KG1 (cell line): ENCODE data around the gene NR1H4.
"Not testable (repeated sequence)": the region's sequence is repeated elsewhere in the genome, so short reads cannot be mapped to it uniquely, and the experiment has no call there.

Experiments used
- DNase-seq: peaks from one replicate; lab custom pipeline; 2025; lab: John Stamatoyannopoulos, UW

Gene NR1H4

DNA sequence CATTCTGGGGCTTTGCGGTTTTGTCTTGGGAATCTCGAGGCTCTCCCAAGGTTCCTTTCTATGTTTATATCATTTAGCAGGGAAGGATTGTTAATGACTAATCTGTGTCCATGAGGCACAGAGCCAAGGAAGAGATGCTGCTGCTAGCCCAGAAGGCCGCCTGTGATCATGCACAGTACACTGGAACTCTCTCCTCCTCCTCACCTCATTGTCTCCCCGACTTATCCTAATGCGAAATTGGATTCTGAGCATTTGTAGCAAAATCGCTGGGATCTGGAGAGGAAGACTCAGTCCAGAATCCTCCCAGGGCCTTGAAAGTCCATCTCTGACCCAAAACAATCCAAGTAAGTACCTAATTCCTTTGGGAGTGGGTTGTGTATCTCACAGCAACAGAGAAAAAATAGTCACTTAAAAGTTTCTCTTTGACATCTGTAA, at the start of gene NR1H4:
NR1H4 (plus strand) TSS at position 151 of the 435 bp plus-strand sequence. CDS start 19,458 bp downstream, outside the sequence.
- no peak for DNase-seq

DNA sequence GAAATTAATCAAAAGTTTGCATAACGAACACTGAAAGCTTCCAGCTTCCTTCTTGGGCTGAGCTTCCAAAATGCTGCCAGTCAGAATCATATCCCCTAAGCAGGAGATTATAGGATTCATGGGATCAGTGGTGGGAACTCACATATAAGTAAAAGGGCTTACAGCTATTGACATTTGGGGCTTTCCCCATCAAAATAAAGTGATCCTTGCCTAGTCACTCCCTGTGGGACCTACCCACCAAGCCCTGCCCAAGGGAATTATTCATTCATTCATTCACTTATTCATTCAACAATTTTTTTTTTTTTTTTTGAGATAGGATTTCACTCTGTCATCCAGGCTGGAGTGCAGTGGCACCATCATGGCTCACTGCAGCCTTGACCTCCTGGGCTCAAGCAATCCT, 47.5 kb upstream of the NR1H4 start:
- no peak for DNase-seq

DNA sequence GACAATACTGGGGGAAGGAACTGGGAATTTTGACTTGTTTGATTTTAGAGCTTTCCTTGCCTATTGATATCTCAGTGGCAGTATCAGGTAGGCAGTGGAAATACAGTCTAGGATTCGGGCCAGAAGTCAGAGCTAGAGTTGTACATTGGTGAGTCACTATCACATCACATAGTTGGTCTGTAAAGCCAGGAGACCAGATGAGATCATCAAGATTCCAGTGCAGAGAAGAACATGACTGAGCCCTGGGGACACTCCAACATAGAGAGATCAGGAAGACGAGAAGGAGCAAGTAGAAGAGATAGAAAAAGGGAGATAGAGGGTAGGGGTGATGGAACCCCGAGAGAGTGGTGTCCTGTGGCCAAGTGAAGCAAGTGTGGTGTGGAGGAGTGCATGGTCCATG, 46.6 kb upstream of the NR1H4 start:
- no peak for DNase-seq

DNA sequence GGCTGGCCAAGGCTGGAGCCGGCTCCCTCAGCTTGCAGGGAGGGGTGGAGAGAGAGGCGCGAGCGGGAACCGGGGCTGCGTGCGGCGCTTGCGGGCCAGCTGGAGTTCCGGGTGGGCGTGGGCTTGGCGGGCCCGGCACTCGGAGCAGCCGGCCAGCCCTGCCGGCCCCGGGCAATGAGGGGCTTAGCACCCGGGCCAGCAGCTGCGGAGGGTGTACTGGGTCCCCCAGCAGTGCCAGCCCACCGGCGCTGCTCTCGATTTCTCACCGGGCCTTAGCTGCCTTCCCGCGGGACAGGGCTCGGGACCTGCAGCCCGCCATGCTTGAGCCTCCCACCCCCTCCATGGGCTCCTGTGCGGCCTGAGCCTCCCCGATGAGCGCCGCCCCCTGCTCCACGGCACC, 43.4 kb upstream of the NR1H4 start:
- not testable (repeated sequence) for DNase-seq

DNA sequence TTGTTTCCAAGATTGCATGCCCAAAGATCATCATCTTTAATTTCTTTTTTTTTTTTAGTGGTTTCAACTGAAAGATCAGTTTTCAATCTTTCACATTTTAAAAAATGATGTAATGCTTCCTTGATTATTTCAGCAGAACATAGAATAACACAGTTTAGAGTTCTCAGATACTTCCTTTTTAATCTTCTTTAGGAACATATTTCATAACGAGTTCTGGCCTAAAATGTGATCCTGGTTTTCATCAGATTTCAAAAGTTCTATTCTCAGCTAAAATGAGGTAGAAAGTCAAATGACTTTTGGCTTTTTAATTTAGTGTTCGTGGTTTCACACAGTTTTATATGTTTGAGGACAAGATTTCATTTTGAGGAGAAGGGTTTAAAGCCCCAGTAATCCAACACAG, 40.0 kb upstream of the NR1H4 start:
- no peak for DNase-seq

DNA sequence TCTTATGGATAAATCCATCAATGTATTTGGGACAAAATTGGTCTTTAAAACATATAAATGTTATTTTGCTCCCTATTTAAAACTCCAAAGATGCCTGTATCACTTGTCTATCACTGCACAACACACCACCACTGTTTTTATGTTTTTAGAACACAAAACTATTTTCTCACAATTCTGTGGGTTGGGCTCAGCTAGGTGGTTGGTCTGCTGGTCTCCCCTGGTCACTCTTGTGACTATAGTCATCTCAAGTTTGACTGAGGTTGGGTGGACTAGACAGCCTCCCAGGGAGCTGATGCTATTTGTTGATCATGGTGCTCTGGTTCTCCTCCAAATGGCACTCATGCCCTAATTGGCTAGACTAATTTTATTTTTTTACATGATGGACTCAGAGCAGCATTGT, 39.5 kb upstream of the NR1H4 start:
- DNase-seq = no peak

DNA sequence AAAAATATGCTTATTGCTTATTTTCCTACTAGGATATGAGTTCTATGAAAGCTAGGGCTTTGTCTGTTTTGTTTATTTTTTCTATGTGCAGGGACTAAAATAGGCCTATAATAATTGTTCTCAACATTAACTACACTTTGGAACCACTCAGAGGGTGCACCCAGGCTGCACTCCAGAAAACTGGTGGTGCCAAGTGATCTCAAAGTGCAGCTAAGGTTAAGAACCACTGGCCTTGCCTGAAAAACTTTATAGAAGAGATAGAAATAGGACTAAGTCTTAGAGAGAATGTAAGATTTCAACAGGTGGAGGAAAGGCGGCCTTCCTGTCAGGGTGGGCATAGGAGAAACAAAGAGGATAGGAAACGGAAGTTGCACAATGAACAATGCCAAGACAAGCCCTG, 37.7 kb upstream of the NR1H4 start:
- DNase-seq = no peak

DNA sequence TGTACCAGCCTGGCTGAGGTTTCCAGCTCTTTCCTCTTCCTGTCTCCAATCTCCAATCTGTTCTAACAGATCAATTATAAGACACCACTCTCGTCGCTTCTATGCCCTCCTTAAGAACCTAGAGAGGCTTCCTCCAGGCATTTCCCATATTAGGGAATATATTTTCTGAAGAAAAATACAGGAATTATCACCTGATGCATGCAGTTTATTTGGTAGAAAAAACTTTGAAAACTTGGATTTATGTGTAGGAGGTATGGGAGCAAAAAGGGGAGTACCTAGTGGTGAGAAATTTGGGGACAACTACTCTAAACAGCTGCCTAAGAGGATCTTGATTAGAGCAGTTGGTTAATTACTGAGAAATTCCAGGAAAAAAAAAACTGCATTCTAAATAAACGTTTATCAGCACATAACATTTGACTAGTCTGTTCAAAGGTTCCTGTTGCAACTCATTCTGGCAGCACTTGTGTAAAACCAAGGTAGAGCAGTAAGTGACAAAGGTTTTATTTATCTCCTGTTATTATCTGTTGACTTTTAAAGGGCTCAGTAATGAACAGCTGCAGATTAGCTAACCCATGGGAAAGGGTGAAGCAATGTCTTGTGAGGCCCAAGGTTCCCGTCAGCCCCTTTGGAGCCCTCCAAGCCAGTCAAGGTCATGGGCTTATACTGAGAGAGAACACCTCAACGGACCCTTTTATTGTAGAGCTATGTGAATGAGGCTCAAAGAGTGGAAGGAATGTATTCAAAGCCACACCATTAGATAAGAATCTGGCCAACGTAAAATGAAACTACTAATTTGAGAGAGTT, 36.4 kb upstream of the NR1H4 start:
- DNase-seq = no peak

DNA sequence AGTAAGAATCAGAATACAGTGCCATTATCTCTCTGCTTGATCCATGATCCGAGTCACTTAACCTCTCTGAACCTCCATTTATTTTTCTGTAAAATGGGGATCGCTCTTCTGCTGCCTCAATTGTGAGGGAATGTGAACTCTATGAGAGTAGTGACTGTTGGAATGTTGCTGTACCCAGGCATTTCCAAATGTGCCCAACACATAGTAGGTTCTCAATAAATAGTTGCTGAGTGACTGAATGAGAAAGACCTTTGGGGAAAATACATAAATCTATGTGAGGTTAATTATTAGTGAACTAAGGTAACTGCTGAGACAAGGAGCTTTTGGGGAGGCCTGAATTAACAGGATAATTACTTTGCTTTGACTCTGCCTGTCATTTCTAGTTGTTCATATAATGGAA, 33.9 kb upstream of the NR1H4 start:
- no peak for DNase-seq

DNA sequence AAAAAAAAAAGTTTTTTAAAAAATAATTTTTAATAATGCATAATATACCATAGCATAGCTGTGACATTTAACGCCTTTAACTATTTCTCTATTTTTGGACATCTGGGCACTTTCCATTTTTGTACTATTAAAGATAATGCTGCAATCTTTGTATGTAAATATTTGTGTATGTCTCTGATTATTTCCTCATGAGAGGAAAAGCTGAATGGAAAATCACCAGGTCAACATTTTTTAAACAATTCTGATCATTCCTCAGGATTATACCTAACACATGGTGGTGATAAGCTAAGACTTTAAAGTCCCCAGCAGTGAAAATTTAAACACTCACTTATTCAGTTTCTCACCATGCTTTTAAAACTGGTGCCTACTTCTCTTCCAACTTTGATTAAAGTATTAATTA, 31.3 kb upstream of the NR1H4 start:
- no peak for DNase-seq

DNA sequence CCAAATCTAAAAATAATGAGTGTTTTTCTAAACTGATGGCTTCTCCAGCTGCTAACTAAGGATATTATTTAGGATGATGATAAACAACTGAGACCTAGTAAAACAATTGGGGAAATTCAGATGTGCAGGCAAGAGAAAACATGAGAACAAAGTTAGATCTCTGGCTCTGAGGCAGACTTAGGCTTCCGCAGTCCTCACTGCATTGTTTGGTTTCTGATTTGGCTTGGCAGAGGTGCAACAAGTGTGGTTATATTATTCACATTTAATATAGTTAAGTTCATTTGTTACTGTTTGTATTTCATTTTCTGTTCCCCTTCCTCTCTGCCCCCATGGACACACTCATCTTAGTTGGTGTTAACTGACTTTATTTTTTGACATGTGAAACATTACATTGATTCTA, 30.2 kb upstream of the NR1H4 start:
- DNase-seq = no peak

DNA sequence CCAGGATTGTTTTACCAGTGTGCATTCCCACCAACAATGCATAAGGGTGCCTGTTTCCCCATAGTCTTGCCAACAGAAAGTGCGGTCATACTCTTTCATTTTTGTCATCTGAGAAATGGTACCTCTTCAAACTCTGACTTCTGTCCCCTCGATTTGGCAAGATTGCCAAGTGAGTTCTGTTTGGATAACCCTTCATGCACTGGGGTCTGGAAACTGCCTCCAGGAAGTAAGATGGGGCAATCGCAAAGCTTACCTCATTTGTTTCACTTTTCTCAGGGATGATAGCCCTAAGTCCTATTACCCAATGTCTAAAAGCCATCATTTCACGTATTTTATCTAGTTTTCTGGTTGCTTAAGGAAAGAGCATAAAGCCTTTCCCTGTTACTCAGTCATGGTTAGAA, 28.6 kb upstream of the NR1H4 start:
- DNase-seq = no peak

DNA sequence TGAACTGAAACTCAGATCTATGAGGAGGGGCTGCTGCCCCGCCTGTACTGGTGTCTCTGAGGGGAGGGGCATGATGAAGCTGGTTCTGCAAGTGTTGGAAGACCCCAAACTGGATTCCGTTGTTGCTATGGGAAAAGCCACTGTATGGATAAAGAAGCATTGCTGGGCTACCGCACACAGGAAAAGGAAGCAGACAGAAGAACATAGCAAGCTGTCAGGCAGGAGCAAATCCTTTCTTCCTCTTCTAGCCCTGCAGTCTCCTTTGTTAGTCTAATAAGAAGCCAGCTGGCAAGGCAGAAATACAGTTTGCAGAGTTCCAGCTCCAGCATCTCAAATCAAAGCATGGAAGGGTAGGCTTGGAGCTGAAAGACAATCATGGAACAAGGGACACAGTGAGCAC, 26.3 kb upstream of the NR1H4 start:
- DNase-seq = no peak

DNA sequence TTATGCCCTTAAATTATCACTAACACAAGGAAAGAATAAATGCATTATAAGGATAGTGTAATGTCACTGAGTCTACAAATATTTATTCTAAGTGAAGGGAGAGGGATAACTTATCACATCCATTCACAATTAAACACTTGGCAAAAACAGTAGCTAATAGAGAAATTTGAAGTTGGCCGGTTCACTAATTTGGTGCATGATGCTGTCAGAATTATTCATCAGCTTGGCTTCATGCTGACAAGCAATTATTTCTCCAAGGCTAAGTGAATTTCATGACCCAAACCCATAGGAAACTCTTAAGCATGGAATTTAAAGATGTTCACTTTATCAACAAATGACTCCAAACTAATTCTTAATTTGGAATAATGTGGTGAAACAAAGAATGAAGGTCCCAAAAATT, 25.0 kb upstream of the NR1H4 start:
- DNase-seq = no peak

DNA sequence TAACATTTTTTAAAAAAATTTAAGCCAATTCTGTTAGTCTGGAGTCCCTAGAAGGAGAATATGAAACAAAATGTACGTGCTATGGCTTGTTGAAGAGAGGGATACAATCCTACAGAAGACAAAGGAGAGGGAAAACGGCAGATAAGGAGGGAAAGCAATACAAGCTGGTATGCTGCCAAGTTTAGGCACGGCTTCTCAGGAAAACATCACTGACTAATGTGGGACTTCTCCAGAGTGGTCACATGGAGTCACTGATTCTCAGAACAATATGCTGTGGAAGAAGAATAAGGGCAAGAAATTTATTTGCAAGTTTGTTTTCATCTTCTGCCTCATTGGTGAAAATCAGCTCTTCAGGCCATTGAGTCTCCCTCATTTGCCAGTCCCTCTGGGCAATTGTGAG, 22.9 kb upstream of the NR1H4 start:
- no peak for DNase-seq

DNA sequence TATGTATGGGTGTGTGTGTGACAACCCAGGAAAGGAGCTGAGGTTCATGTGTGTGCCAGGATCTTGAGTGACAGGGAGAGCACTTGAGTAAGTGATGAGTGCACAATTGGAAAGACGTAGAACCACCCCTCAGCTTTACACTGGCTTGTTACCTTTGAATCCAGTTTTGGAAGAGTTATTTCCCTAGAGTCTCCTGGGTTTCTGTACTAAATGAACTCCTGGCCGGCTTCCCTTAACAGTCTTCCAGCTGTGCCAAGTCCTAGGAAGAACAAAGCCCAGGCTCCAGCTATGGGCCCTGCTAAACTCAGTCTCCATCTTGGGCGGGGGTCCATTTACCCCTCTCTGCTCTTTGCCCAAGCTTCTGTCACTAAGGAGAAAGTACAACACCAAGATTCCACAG, 19.7 kb upstream of the NR1H4 start:
- no peak for DNase-seq

DNA sequence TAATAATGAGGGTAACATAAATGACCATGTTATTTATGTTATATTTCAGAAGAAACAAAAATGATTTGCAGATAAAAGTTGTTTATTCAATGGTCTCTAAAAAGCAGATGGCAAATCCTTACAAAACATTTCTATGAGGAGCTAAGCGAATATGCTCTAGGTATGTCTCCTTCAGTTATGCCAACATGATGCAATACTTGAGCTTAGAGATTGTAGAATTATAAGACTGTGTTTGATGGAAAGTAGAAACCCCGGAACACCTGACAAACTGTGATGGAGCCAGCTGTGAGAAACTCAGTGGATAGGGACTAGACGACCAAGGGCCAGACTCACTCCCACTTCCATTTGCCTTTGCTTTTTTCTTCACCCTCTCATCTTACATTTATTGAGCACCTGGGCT, 17.8 kb upstream of the NR1H4 start:
- no peak for DNase-seq

DNA sequence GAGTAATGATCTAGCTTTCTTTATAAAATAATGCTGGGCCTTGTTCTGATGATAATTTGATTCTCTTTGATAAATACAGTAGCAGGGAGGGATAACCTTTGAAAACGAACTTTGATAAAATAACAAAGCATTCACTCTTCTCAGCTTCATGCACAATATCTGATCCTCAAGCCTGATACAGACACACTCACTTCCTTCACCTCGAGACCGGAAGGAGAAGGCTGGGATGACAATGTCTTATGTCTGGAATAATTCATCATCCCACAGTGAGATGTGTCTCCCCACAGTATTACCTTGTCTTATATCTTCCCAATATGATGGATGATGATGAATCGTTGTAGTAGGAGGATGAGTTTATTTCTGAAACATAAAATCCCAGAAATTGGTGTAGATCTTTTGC, 15.5 kb upstream of the NR1H4 start:
- no peak for DNase-seq

DNA sequence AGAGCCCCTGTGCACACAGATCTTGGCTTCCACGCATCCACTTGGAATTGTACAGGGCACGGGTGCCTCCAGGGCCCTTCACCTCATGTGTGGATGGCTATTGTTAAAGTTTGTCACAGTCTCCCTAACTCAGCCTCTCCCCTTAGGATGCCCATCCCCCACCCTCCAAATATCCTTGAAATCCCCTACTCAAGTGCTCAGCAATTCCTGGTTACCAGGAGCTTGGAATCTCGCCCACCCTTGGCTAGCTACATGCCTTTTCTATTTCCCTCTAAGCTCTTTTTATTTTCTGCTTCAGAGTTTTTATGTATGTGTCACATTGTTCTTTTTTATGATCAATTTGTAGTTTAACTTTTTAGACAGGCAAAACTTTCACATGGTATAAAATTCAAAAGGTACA, 13.0 kb upstream of the NR1H4 start:
- no peak for DNase-seq

DNA sequence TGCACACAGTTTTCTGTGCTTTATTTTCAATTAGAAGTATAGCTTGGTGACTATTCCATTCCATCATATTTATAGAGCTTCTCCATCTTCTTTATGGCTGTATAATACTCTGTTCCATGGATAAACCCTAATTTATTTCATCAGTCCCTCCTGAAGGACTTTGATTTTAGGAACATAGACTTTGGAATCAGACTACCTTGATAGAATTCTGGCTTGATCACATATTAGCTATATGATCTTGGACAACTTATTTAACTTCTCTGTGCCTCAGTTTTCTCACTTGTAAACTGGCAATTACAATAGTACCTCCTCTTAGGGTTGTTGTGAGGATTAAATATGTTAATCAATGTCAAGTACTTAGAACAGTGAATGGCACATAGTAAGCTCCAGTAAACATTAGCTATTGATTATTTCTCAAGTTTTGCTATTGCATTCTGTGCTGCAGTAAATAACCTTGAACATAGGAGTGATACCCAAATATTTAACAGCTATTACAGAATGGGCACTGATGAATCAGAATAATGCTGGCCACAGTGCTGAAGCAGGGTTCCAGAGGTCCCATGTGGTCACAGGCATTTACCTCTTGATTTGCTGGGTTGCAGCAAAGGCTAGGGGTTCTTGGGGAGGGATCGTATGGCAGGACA, 12.2 kb upstream of the NR1H4 start:
- no peak for DNase-seq

DNA sequence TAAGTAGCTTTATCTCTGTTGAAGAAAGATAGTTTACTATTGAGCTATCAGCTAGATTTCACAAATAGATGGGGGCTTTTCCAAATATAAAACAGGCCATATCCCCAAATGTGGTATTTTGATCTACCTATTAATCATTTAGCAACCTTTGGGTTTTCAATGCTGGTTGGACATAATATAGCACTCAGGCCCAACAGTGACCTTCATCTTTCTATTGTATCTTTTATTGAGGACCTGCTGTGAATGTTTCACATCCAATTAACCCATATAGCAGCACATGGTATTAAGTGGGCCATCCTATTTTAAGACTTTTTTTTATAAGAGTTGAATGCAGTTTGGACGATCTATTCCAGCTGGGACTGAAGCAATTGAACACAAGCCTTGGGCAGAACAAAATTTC, 10.0 kb upstream of the NR1H4 start:
- no peak for DNase-seq

DNA sequence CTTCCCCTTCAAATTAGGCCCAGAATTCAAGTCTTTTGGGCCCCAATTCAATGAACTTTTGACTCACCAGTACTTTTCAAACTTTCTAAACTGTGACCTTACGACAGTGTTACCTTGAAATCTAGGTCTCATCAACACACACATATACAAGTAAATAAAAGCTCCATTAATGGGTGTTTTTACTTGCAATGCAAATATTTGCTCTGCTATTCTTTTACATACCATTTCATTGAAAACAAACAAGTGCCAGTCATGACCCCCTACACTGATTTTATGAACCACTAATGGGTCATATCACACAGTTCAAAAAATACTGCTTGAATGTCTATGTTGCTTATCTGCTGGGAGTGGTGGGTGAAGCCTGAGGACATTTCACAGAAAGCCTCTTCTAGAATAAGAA, 9.1 kb upstream of the NR1H4 start:
- no peak for DNase-seq

DNA sequence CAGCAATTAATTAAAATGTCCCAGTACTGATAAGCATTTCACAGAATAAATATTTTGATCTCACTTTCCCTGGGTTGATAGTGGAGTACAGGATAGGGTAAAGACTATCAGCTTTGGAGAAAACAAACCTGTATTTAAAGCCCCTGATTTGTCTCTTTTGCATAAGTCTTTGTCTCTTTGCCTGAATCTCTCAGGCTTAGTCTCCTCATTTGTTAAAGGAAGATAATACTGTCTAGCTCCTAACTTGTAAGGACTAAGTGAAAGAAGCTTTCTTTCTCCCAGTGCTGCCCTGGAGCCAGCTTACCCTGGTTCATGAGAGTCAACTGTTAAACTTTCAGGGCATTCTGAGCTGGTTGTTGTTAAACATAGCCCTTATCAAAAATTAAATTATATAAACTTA, 5.5 kb upstream of the NR1H4 start:
- DNase-seq = no peak

DNA sequence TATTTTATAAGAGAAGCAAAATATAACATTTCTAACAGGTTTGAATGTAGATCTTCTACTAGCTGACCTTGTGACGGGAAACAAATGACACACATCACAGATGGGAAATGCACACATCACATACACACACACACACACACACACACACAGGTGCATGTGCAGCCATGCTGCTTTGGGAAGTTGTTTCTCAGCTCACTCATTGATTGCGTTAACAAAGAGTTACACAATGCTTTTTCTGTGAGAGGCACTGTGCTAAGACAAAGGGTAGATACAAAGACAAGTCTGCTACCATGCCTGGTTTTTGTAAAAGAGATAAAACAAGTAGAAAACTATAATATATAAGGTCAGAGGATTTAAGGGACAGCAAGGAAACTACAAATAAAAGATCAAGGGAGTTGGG, 1.3 kb upstream of the NR1H4 start:
- no peak for DNase-seq
